Activated T-cell treated with anti-CD3 and anti-CD28 coated beads, Interleukin-2, amount 50 U/mL, for 72 hours (primary cell): ENCODE data around the gene GPR21. TPM values are rescaled to one million over a fixed set of nuclear protein-coding genes. Genes with fewer than 3 reads are reported as not detected.

Source experiments
- ATAC-seq, 2 donors: fragments of 150-1000 bp; cut with Tn5 transposase; replicated peaks in 1 of 2; 2 replicates each; pipeline ENCODE4 v1.10.0; 2021; ENCODE audit warnings: moderate library complexity in 2 of 2, mild to moderate bottlenecking in 1 of 2
- DNase-seq, 2 donors: peaks; one replicate each; pipeline ENCODE4 v3.0.0; 2021 to 2022; ENCODE audit warnings: mixed read lengths in 1 of 2
- H3K27ac Mint-ChIP-seq: one replicate; pipeline ENCODE4 v1.8.0; 2022; ENCODE audit warnings: mild to moderate bottlenecking, moderate library complexity, mixed read lengths
- H3K27me3 Mint-ChIP-seq: one replicate; pipeline ENCODE4 v1.8.0; 2022; ENCODE audit warnings: low read depth, mixed read lengths
- H3K36me3 Mint-ChIP-seq, 2 donors: one replicate each; pipeline ENCODE4 v1.8.0; 2022; ENCODE audit warnings: mixed read lengths in 2 of 2, mild to moderate bottlenecking in 1 of 2; ENCODE audit not compliant: insufficient read depth in 2 of 2
- H3K4me1 Mint-ChIP-seq: one replicate; pipeline ENCODE4 v1.8.0; 2022; ENCODE audit warnings: low read depth, mixed read lengths
- H3K4me3 Mint-ChIP-seq, 2 donors: one replicate each; pipeline ENCODE4 v1.8.0; 2022; ENCODE audit warnings: mild to moderate bottlenecking in 2 of 2, mixed read lengths in 2 of 2, moderate library complexity in 2 of 2
- H3K9me3 Mint-ChIP-seq, 2 donors: one replicate each; pipeline ENCODE4 v1.8.0; 2022; ENCODE audit warnings: mixed read lengths in 2 of 2
- total RNA-seq, 2 donors: library from RNA; stranded (reverse); gene quantifications; one replicate each; pipeline ENCODE4 v1.2.3, GENCODE V29; 2022

The GPR21 gene
- total RNA-seq, 2 donors from 2014 or later = 1.3 to 1.6 TPM

GRCh38 chr9:123039617-123040219 lies 6.3 kb downstream of the GPR21 start:
- Mint-ChIP-seq H3K4me3 (no peak overlapping the region), H3K27me3 (no peaks in the 10 kb centered on the region), H3K9me3 (no peaks in the 10 kb centered on the region), H3K4me1 (peaks cover 9% of the 10 kb centered on the region), H3K36me3 (peaks cover 2 to 14% of the 10 kb centered on the region in 2 donors), H3K27ac (no peak overlapping the region)
- no peak for ATAC-seq
- no peak for DNase-seq

DNA sequence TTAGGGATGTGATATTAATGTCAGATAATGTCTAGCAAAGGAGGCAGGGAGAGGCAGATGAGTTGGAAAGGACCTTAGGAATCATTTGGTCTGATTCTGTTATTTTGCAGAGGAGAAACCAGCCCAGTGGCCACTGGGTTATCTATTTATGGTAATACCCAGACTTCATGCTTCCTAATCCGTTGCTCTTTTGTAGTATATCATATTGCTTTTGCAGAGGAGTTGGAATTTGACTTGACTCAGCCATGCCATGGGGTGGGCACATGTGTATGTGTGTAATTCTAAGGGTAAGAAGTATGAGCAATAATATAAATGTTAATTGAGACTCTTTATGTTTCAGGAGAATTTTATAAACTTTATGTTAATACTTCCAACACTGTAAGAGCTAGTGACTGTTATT lies 7.3 kb downstream of the GPR21 start:
- DNase-seq = no peak
- no peaks in the 10 kb centered on the region for H3K27me3 Mint-ChIP-seq
- H3K4me1 Mint-ChIP-seq = peaks cover 9% of the 10 kb centered on the region
- H3K9me3 Mint-ChIP-seq = no peaks in the 10 kb centered on the region
- peaks cover 2 to 14% of the 10 kb centered on the region in 2 donors for H3K36me3 Mint-ChIP-seq
- ATAC-seq = no peak
- H3K27ac Mint-ChIP-seq = no peak overlapping the region
- no peak overlapping the region for H3K4me3 Mint-ChIP-seq

GRCh38 chr9:123041489-123041888 lies 8.0 kb downstream of the GPR21 start:
- Mint-ChIP-seq H3K27me3 (no peaks in the 10 kb centered on the region), H3K9me3 (no peaks in the 10 kb centered on the region), H3K36me3 (peaks cover 2 to 14% of the 10 kb centered on the region in 2 donors), H3K4me3 (no peak overlapping the region), H3K27ac (peak overlapping the region; percentile 27), H3K4me1 (peaks cover 9% of the 10 kb centered on the region)
- no peak for DNase-seq
- ATAC-seq = no peak

DNA sequence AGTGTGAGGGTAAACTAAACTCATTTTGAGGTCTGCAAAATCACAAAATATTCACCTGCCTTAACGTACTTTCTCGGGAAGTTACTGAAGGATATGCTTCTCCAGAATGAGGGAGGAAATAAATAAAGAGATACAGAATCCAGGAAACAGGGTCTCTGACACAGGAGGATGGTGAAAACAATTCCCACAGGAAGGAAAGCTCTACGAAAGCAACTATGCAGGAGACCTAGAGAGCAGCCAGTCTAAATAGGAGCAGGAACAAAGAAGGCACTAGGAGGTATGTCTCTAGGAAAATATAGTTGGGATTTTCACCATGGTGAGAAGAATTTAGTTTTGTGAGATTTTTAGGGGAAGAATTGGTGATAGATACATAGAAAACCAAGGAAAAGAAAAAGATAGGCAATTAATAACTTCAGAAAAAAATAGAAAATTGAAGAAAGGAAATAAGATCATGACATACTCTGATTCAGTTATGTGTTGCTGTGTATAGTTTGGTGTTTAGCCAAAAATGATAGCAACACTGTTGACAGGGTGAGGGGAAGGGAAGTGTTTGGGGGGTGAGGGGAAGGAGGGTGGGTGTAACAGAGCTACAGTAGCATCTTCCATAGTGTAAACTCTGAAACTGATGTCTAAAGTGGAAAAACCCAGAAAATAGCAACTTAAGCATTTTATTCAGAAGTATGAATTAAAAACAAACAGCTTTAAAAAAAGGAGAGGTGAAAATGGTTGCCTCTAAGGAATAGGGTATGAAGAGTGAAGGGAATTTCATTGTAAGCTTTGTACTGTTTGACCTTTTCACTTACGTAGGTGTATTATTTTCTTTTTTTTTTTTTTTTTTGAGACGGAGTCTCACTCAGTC lies 9.8 kb downstream of the GPR21 start:
- H3K27me3 Mint-ChIP-seq = no peaks in the 10 kb centered on the region
- no peak overlapping the region for H3K4me3 Mint-ChIP-seq
- H3K27ac Mint-ChIP-seq = no peak overlapping the region
- DNase-seq = no peak
- peaks cover 2 to 14% of the 10 kb centered on the region in 2 donors for H3K36me3 Mint-ChIP-seq
- H3K4me1 Mint-ChIP-seq = no peaks in the 10 kb centered on the region
- H3K9me3 Mint-ChIP-seq = no peaks in the 10 kb centered on the region
- ATAC-seq = no peak

DNA sequence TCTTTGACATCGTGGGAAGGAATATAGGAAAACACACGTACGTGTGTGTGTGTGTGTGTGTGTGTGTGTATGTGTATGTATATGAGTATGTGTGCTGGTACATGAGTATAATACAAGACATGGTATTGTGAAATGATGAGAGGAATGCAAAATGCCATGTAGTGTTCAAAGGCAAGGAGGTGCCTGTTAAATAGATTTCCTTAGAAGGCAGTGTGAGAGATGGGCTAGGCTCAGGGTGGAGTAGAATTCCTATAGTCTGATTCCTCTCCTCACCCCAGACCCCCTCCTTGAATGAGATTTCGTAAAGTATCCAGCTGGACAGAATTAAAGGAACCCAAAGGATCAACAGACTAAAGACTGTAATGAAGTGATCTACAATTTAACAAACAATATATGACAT lies 11.1 kb downstream of the GPR21 start:
- no peaks in the 10 kb centered on the region for H3K4me1 Mint-ChIP-seq
- DNase-seq = no peak
- H3K9me3 Mint-ChIP-seq = no peaks in the 10 kb centered on the region
- H3K27ac Mint-ChIP-seq = no peak overlapping the region
- no peaks in the 10 kb centered on the region for H3K27me3 Mint-ChIP-seq
- ATAC-seq = no peak
- no peak overlapping the region for H3K4me3 Mint-ChIP-seq
- peaks cover 2 to 14% of the 10 kb centered on the region in 2 donors for H3K36me3 Mint-ChIP-seq

- H3K4me1 Mint-ChIP-seq = no peaks in the 10 kb centered on the region
- H3K36me3 Mint-ChIP-seq = peaks cover 2 to 15% of the 10 kb centered on the region in 2 donors
- DNase-seq = no peak
- H3K27me3 Mint-ChIP-seq = no peaks in the 10 kb centered on the region
- H3K9me3 Mint-ChIP-seq = no peaks in the 10 kb centered on the region
- H3K4me3 Mint-ChIP-seq = no peak overlapping the region
- H3K27ac Mint-ChIP-seq = no peak overlapping the region
- no peak for ATAC-seq
Measured at GRCh38 chr9:123046406-123047195, 13.1 kb downstream of the GPR21 start.

GRCh38 chr9:123048748-123049147 lies 15.3 kb downstream of the GPR21 start:
- peaks cover 0 to 7% of the 10 kb centered on the region in 2 donors for H3K36me3 Mint-ChIP-seq
- no peaks in the 10 kb centered on the region for H3K4me1 Mint-ChIP-seq
- H3K9me3 Mint-ChIP-seq = no peaks in the 10 kb centered on the region
- DNase-seq (no peak), ATAC-seq (no peak)
- H3K27ac Mint-ChIP-seq = no peak overlapping the region
- H3K4me3 Mint-ChIP-seq = no peak overlapping the region
- no peaks in the 10 kb centered on the region for H3K27me3 Mint-ChIP-seq

DNA sequence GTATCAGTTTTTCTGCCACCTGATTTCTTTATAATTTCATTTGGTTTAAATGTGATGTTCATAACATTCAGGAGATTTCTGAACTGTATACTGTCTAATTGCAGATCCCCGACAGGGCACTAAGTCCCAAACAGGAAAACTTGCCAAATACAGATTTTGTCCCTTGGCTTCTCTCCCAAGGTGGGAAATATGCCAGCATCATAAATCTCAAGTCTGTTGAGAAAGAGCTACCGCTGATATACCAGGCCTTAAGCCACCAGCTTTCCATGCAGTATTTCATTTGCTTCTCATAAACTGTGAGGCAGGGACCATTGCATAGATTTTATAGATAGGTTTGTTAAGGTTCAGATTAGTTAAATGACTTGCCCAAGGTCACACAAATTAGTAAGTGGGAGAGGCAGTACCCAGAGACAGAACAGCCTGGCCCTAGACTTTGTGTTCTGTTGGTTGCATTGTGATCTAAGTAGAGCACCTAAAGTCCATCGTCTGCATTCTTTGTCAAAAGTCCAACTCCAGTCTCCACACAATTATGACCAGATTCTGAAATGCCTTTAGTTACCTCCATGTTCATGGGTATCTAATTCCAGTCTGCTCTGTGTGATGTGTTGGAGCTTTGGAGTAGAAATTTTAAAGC lies 16.2 kb downstream of the GPR21 start:
- Mint-ChIP-seq H3K4me3 (no peak overlapping the region), H3K27ac (no peak overlapping the region), H3K9me3 (no peaks in the 10 kb centered on the region), H3K27me3 (no peaks in the 10 kb centered on the region), H3K36me3 (peaks cover 0 to 3% of the 10 kb centered on the region in 2 donors), H3K4me1 (no peaks in the 10 kb centered on the region)
- ATAC-seq (no peak), DNase-seq (no peak)

- H3K9me3 Mint-ChIP-seq = no peaks in the 10 kb centered on the region
- H3K4me1 Mint-ChIP-seq = no peaks in the 10 kb centered on the region
- no peaks in the 10 kb centered on the region for H3K27me3 Mint-ChIP-seq
- no peak for DNase-seq
- H3K4me3 Mint-ChIP-seq = no peak overlapping the region
- no peak for ATAC-seq
- H3K36me3 Mint-ChIP-seq = peaks cover 0 to 6% of the 10 kb centered on the region in 2 donors
- H3K27ac Mint-ChIP-seq = no peak overlapping the region
Measured at GRCh38 chr9:123053046-123053445, 19.6 kb downstream of the GPR21 start.

GRCh38 chr9:123053711-123054110 lies 20.2 kb downstream of the GPR21 start:
- H3K27ac Mint-ChIP-seq = no peak overlapping the region
- H3K4me1 Mint-ChIP-seq = no peaks in the 10 kb centered on the region

DNA sequence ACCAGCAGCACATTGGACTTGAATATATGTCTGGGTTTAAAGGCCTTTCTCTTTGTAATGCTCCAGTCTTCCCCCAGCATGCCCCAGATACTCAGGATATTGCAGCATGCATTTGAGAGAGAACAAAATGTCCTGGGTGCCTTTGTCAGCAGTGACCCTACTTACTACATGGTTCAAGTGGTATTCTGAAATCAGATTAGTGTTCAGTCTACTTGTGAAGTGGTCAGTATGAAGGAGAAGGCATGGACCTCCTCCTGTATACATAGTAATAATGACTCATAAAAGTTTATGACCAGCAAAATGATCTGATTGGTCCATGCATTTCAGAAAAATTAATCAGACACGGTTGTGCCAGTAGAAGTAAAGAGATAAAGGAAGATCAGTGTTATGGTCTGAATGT lies 25.4 kb downstream of the GPR21 start:
- H3K27ac Mint-ChIP-seq = no peak overlapping the region
- no peaks in the 10 kb centered on the region for H3K4me1 Mint-ChIP-seq
- ATAC-seq (no peak), DNase-seq (no peak)
- peaks cover 0 to 2% of the 10 kb centered on the region in 2 donors for H3K36me3 Mint-ChIP-seq
- H3K4me3 Mint-ChIP-seq = no peak overlapping the region
- no peaks in the 10 kb centered on the region for H3K27me3 Mint-ChIP-seq
- no peaks in the 10 kb centered on the region for H3K9me3 Mint-ChIP-seq

More at GRCh38 chr9:123053711-123054110, 20.2 kb downstream of the GPR21 start:
- H3K27me3 Mint-ChIP-seq = no peaks in the 10 kb centered on the region
- no peaks in the 10 kb centered on the region for H3K9me3 Mint-ChIP-seq
- peaks cover 0 to 6% of the 10 kb centered on the region in 2 donors for H3K36me3 Mint-ChIP-seq
- peak overlapping the region in 1 of 2 donors; percentile 32 for H3K4me3 Mint-ChIP-seq
- ATAC-seq (no peak), DNase-seq (no peak)

DNA sequence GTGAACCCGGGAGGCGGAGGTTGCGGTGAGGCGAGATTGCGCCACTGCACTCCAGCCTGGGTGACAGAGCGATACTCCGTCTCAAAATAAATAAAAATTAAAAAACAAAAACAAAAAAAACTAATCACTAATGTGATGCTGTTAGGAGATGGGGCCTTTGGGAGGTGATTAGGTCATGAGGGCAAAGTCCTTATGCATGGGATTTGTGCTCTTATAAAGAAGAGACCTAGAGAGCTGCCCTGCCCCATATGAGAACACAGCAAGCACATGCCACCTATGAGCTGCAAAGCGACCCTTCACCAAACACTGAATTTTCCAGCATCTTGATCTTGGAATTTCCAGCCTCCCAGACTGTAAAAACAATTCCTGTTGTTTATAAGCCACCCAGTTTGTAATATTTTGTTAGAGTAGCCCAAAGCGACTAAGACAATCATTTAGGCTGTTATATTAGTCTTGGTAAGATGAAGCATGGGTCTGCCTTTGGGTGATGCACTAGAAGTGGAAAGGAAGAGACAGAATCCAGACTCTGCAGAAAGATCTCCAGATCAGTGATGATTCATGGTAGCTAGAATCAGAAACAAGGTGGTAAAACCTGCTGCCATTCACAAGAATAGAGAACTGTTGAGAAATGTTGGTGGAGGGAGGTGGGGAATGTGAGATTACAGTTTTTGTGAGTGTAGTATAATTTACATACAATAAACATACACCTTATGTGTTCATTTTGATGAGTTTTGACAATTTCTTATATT lies 26.2 kb downstream of the GPR21 start:
- ATAC-seq = no peak
- H3K9me3 Mint-ChIP-seq = no peaks in the 10 kb centered on the region
- H3K36me3 Mint-ChIP-seq = peaks cover 0 to 2% of the 10 kb centered on the region in 2 donors
- H3K4me3 Mint-ChIP-seq = no peak overlapping the region
- DNase-seq = no peak
- H3K27me3 Mint-ChIP-seq = no peaks in the 10 kb centered on the region
- no peak overlapping the region for H3K27ac Mint-ChIP-seq
- H3K4me1 Mint-ChIP-seq = no peaks in the 10 kb centered on the region
